Sigmoid colon (tissue), 7 donors: ENCODE data around the gene RPL21. TPM values are rescaled to one million over a fixed set of nuclear protein-coding genes. Genes with fewer than 3 reads are reported as not detected.

ENCODE experiments used
- DNase-seq: peaks from one replicate; pipeline ENCODE4 v3.0.0-alpha.2; 2019
- H3K27ac ChIP-seq, 4 donors: fragments of 200-600 bp; sonication (generic); one replicate each; pipeline ENCODE4 v1.5.1; 2016 to 2019; ENCODE audit warnings: mild to moderate bottlenecking in 1 of 4
- H3K27me3 ChIP-seq, 3 donors: fragments of 200-600 bp; sonication (generic); one replicate each; pipeline ENCODE4 v1.5.1; 2019; ENCODE audit warnings: mild to moderate bottlenecking in 1 of 3
- H3K36me3 ChIP-seq, 4 donors: fragments of 200-600 bp; sonication (generic); one replicate each; pipeline ENCODE4 v1.5.1; 2016 to 2019
- H3K4me1 ChIP-seq, 4 donors: fragments of 200-600 bp; sonication (generic); one replicate each; pipeline ENCODE4 v1.5.1; 2017 to 2019
- H3K4me3 ChIP-seq, 4 donors: fragments of 200-600 bp; sonication (generic); one replicate each; pipeline ENCODE4 v1.5.1; 2017 to 2019; ENCODE audit warnings: mild to moderate bottlenecking in 2 of 4, moderate library complexity in 1 of 4
- H3K9me3 ChIP-seq, 4 donors: fragments of 200-600 bp in 3 of 4; sonication (generic) in 3 of 4; one replicate each; pipeline versions ENCODE4 v1.5.1 to v1.6.1; 2013 to 2019
- CTCF ChIP-seq, 4 experiments: fragments of 450-650 bp in 3 of 4; fragments of 200-600 bp in 1 of 4; IDR thresholded peaks; one replicate each; pipeline ENCODE4 v1.5.1; 2016 to 2019; ENCODE audit warnings: antibody characterized with exemption in 4 of 4, mild to moderate bottlenecking in 3 of 4, moderate library complexity in 2 of 4
- EP300 ChIP-seq, 4 donors: sonication (generic); formaldehyde crosslinking; IDR thresholded peaks; one replicate each; pipeline ENCODE4 v1.6.1; 2017; ENCODE audit warnings: antibody characterized with exemption in 4 of 4
- POLR2A ChIP-seq, 2 donors: fragments of 450-650 bp; IDR thresholded peaks; one replicate each; pipeline ENCODE4 v1.6.1; 2016; ENCODE audit warnings: antibody characterized with exemption in 2 of 2, mild to moderate bottlenecking in 2 of 2, moderate library complexity in 2 of 2
- POLR2AphosphoS5 ChIP-seq, 4 donors: sonication (generic); formaldehyde crosslinking; IDR thresholded peaks; one replicate each; pipeline ENCODE4 v1.6.1; 2017; ENCODE audit warnings: antibody characterized with exemption in 4 of 4
- WGBS, 2 donors: extraction: QIAGEN DNeasy Blood & Tissue Kit; methylation state at CpG; one replicate each; pipeline ENCODE4 v1.1.7; 2013; 5-methylcytosine and 5-hydroxymethylcytosine counted together
- intact Hi-C: fragments of 100-400 bp; cut with DNase I; formaldehyde crosslinking; loops from one replicate; pipeline ENCODE4 v1.15.1; 2023
- polyA plus RNA-seq, 3 donors: library from polyadenylated mRNA; stranded (reverse); fragments of 200-250 nt; gene quantifications; one replicate each; pipeline ENCODE4 v1.2.3, GENCODE V29; 2013
- total RNA-seq, 4 donors: library from RNA; depleted of rRNA; stranded (reverse); fragments of >200 nt; gene quantifications; one replicate each; pipeline ENCODE4 v1.1.0, GENCODE V29; 2016
- donor health status: healthy with polysubstance abuse.
- donor health status: Bipolar disorder and iron deficiency.
- donor health status: healthy.

Gene RPL21
- total and polyA plus RNA-seq, 7 donors = 708 to 2,533 (median 1,930) TPM

GRCh38 chr13:27259831-27260230 is 8.5 kb downstream of the RPL21 start:
- Histone ChIP-seq H3K9me3 (no peaks in the 10 kb centered on the region), H3K36me3 (peaks cover 0 to 54% (median 28%) of the 10 kb centered on the region in 4 donors), H3K4me1 (peaks cover 0 to 23% (median 19%) of the 10 kb centered on the region in 4 donors), H3K27ac (peak overlapping the region in 2 of 4 donors; percentile 1 to 34), H3K4me3 (no peak overlapping the region), H3K27me3 (no peaks in the 10 kb centered on the region)
- intact Hi-C loops = loop anchor here (10.0 kb wide), 1 partner anchor 365 kb away; the partner anchor contains the start of genes LNX2 and POLR1D
- TF ChIP-seq POLR2A (IDR thresholded peaks at IDR 0.05) (no peak), POLR2AphosphoS5 (IDR thresholded peaks at IDR 0.05) (peak in 2 of 4 donors; percentile 27 to 33)
- 29% methylated on average over 2 of the region's 2 CpGs for WGBS, 2 donors
- no peak for DNase-seq

GRCh38 chr13:27261396-27261795 is 10.0 kb downstream of the RPL21 start:
- peaks cover 0 to 27% (median 22%) of the 10 kb centered on the region in 4 donors for H3K4me1 ChIP-seq
- peaks cover 0 to 39% (median 17%) of the 10 kb centered on the region in 4 donors for H3K36me3 ChIP-seq
- TF ChIP-seq POLR2AphosphoS5 (IDR thresholded peaks at IDR 0.05) = no peak
- no peak for TF ChIP-seq POLR2A (IDR thresholded peaks at IDR 0.05)
- TF ChIP-seq CTCF (IDR thresholded peaks at IDR 0.05) = no peak
- TF ChIP-seq EP300 (IDR thresholded peaks at IDR 0.05) = no peak
- H3K27me3 ChIP-seq = no peaks in the 10 kb centered on the region
- H3K27ac ChIP-seq = peak overlapping the region in 1 of 4 donors; percentile 25
- intact Hi-C loops = no loop called here
- no peak overlapping the region for H3K4me3 ChIP-seq
- 82 to 85% methylated on average over 5 of the region's 5 CpGs for WGBS, 2 donors
- DNase-seq = no peak
- no peaks in the 10 kb centered on the region for H3K9me3 ChIP-seq

- Histone ChIP-seq H3K27me3 (no peaks in the 10 kb centered on the region), H3K27ac (peak overlapping the region; percentile 18 to 70 (median 64)), H3K4me3 (no peak overlapping the region), H3K9me3 (no peaks in the 10 kb centered on the region), H3K36me3 (peaks cover 0 to 18% (median under 1%) of the 10 kb centered on the region in 4 donors), H3K4me1 (peaks cover 0 to 37% (median 30%) of the 10 kb centered on the region in 4 donors)
- 50 to 71% methylated on average over 2 of the region's 2 CpGs for WGBS, 2 donors
- no peak for DNase-seq
- TF ChIP-seq POLR2A (IDR thresholded peaks at IDR 0.05) (no peak), POLR2AphosphoS5 (IDR thresholded peaks at IDR 0.05) (no peak), CTCF (IDR thresholded peaks at IDR 0.05) (no peak), EP300 (IDR thresholded peaks at IDR 0.05) (no peak)
- intact Hi-C loops = no loop called here
Measured at GRCh38 chr13:27263438-27263837, 12.1 kb downstream of the RPL21 start.

GRCh38 chr13:27264181-27264580 is 12.8 kb downstream of the RPL21 start:
- Histone ChIP-seq H3K27me3 (no peaks in the 10 kb centered on the region), H3K36me3 (peaks cover 0 to 11% (median 0%) of the 10 kb centered on the region in 4 donors), H3K9me3 (no peaks in the 10 kb centered on the region), H3K4me3 (no peak overlapping the region), H3K27ac (peak overlapping the region; percentile 18 to 70 (median 64)), H3K4me1 (peaks cover 0 to 37% (median 30%) of the 10 kb centered on the region in 4 donors)
- 56 to 61% methylated on average over 5 of the region's 5 CpGs for WGBS, 2 donors
- DNase-seq = no peak
- TF ChIP-seq POLR2AphosphoS5 (IDR thresholded peaks at IDR 0.05) (peak in 1 of 4 donors; percentile 16), POLR2A (IDR thresholded peaks at IDR 0.05) (no peak)
- intact Hi-C loops = no loop called here

GRCh38 chr13:27264648-27265047 is 13.3 kb downstream of the RPL21 start:
- no peak for DNase-seq
- intact Hi-C loops = no loop called here
- WGBS, 2 donors = 71% methylated on average over 1 of the region's 1 CpG
- TF ChIP-seq POLR2A (IDR thresholded peaks at IDR 0.05) (no peak), POLR2AphosphoS5 (IDR thresholded peaks at IDR 0.05) (no peak), CTCF (IDR thresholded peaks at IDR 0.05) (no peak), EP300 (IDR thresholded peaks at IDR 0.05) (no peak)
- Histone ChIP-seq H3K27ac (peak overlapping the region; percentile 18 to 70 (median 64)), H3K4me3 (no peak overlapping the region), H3K9me3 (no peaks in the 10 kb centered on the region), H3K36me3 (peaks cover 0 to 6% (median 0%) of the 10 kb centered on the region in 4 donors), H3K27me3 (no peaks in the 10 kb centered on the region), H3K4me1 (peaks cover 0 to 37% (median 30%) of the 10 kb centered on the region in 4 donors)

- intact Hi-C loops = no loop called here
- Histone ChIP-seq H3K36me3 (peaks cover 0 to 3% (median 0%) of the 10 kb centered on the region in 4 donors), H3K27me3 (no peaks in the 10 kb centered on the region), H3K4me3 (no peak overlapping the region), H3K9me3 (no peaks in the 10 kb centered on the region), H3K4me1 (peaks cover 0 to 53% (median 43%) of the 10 kb centered on the region in 4 donors), H3K27ac (peak overlapping the region; percentile 28 to 70 (median 38))
- TF ChIP-seq POLR2AphosphoS5 (IDR thresholded peaks at IDR 0.05) (no peak), CTCF (IDR thresholded peaks at IDR 0.05) (no peak), POLR2A (IDR thresholded peaks at IDR 0.05) (no peak), EP300 (IDR thresholded peaks at IDR 0.05) (no peak)
- 56 to 60% methylated on average over 2 of the region's 2 CpGs for WGBS, 2 donors
- no peak for DNase-seq
Measured at GRCh38 chr13:27266917-27267316, 15.6 kb downstream of the RPL21 start.
